Sigmoid colon (tissue), 7 donors: ENCODE data around the gene PRR30. TPM values are rescaled to one million over a fixed set of nuclear protein-coding genes. Genes with fewer than 3 reads are reported as not detected.

Experiments
- DNase-seq: peaks from one replicate; pipeline ENCODE4 v3.0.0-alpha.2; 2019
- H3K27ac ChIP-seq, 4 donors: fragments of 200-600 bp; sonication (generic); one replicate each; pipeline ENCODE4 v1.5.1; 2016 to 2019; ENCODE audit warnings: mild to moderate bottlenecking in 1 of 4
- H3K27me3 ChIP-seq, 3 donors: fragments of 200-600 bp; sonication (generic); one replicate each; pipeline ENCODE4 v1.5.1; 2019; ENCODE audit warnings: mild to moderate bottlenecking in 1 of 3
- H3K36me3 ChIP-seq, 4 donors: fragments of 200-600 bp; sonication (generic); one replicate each; pipeline ENCODE4 v1.5.1; 2016 to 2019
- H3K4me1 ChIP-seq, 4 donors: fragments of 200-600 bp; sonication (generic); one replicate each; pipeline ENCODE4 v1.5.1; 2017 to 2019
- H3K4me3 ChIP-seq, 4 donors: fragments of 200-600 bp; sonication (generic); one replicate each; pipeline ENCODE4 v1.5.1; 2017 to 2019; ENCODE audit warnings: mild to moderate bottlenecking in 2 of 4, moderate library complexity in 1 of 4
- H3K9me3 ChIP-seq, 4 donors: fragments of 200-600 bp in 3 of 4; sonication (generic) in 3 of 4; one replicate each; pipeline versions ENCODE4 v1.5.1 to v1.6.1; 2013 to 2019
- EP300 ChIP-seq, 4 donors: sonication (generic); formaldehyde crosslinking; IDR thresholded peaks; one replicate each; pipeline ENCODE4 v1.6.1; 2017; ENCODE audit warnings: antibody characterized with exemption in 4 of 4
- POLR2A ChIP-seq, 2 donors: fragments of 450-650 bp; IDR thresholded peaks; one replicate each; pipeline ENCODE4 v1.6.1; 2016; ENCODE audit warnings: antibody characterized with exemption in 2 of 2, mild to moderate bottlenecking in 2 of 2, moderate library complexity in 2 of 2
- POLR2AphosphoS5 ChIP-seq, 4 donors: sonication (generic); formaldehyde crosslinking; IDR thresholded peaks; one replicate each; pipeline ENCODE4 v1.6.1; 2017; ENCODE audit warnings: antibody characterized with exemption in 4 of 4
- WGBS, 2 donors: extraction: QIAGEN DNeasy Blood & Tissue Kit; methylation state at CpG; one replicate each; pipeline ENCODE4 v1.1.7; 2013; 5-methylcytosine and 5-hydroxymethylcytosine counted together
- intact Hi-C: fragments of 100-400 bp; cut with DNase I; formaldehyde crosslinking; loops from one replicate; pipeline ENCODE4 v1.15.1; 2023
- polyA plus RNA-seq, 3 donors: library from polyadenylated mRNA; stranded (reverse); fragments of 200-250 nt; gene quantifications; one replicate each; pipeline ENCODE4 v1.2.3, GENCODE V29; 2013
- total RNA-seq, 4 donors: library from RNA; depleted of rRNA; stranded (reverse); fragments of >200 nt; gene quantifications; one replicate each; pipeline ENCODE4 v1.1.0, GENCODE V29; 2016
- TF ChIP-seq, protein P1 (sequence below), 4 experiments: fragments of 450-650 bp in 3 of 4; fragments of 200-600 bp in 1 of 4; IDR thresholded peaks; one replicate each; pipeline ENCODE4 v1.5.1; 2016 to 2019; ENCODE audit warnings: antibody characterized with exemption in 4 of 4, mild to moderate bottlenecking in 3 of 4, moderate library complexity in 2 of 4
- donor health status: healthy with polysubstance abuse.
- donor health status: Bipolar disorder and iron deficiency.
- donor health status: healthy.

Gene PRR30
- total and polyA plus RNA-seq, 7 donors = not detected

DNA sequence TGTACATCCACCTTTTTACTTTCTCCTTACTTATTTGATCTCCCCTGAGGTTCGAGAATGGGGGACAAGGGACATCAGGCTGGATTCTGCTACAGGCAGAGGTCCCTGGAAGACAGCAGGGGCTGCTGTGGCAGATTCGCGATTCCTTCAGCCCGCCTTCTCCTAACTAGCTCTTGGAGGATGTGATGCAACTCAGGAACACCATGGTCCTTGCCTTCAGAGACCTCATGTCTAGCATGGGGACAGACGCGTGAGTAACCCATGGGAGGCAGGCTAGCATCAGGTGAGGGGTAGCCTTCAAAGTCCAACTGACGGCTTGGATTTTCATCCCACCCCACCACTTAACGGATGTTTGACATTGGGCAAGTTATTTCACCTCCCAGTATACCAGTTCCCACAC, 8.7 kb upstream of the PRR30 start:
- 93 to 95% methylated on average over 8 of the region's 8 CpGs for WGBS, 2 donors

DNA sequence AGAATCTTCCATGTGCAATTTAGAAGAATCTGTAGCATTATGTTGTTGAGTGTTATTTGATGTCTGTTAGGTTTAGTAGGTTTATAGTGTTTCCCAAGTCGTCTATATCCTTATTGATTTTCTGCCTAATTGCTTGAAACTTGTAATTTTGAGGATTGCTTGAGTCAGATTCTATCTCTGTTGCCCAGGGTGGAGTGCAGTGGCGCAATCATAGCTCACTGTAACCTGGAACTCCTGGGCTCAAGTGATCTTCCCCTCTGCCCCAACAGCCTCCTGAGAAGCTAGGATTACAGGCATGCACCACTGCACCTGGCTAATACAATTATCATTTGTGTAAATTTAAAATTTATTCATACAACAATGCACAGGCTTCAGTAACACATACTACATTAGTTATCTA, 6.5 kb upstream of the PRR30 start:
- intact Hi-C loops = no loop called here
- DNase-seq = no peak
- Histone ChIP-seq H3K27ac (no peak overlapping the region), H3K4me3 (no peak overlapping the region), H3K9me3 (no peaks in the 10 kb centered on the region), H3K36me3 (no peaks in the 10 kb centered on the region), H3K4me1 (no peaks in the 10 kb centered on the region), H3K27me3 (peaks cover 0 to 6% (median 0%) of the 10 kb centered on the region in 3 donors)
- 61 to 83% methylated on average over 2 of the region's 2 CpGs for whole genome bisulfite sequencing, 2 donors
- TF ChIP-seq EP300 (IDR thresholded peaks at IDR 0.05) = no peak
- TF ChIP-seq POLR2A (IDR thresholded peaks at IDR 0.05) = no peak

More for the DNA sequence above, 8.7 kb upstream of the PRR30 start:
- intact Hi-C loops = no loop called here
- no peak for DNase-seq
- Histone ChIP-seq H3K9me3 (no peaks in the 10 kb centered on the region), H3K36me3 (no peaks in the 10 kb centered on the region), H3K4me1 (no peaks in the 10 kb centered on the region), H3K27ac (no peak overlapping the region), H3K27me3 (peaks cover 0 to 6% (median 0%) of the 10 kb centered on the region in 3 donors), H3K4me3 (no peak overlapping the region)
- no peak for TF ChIP-seq EP300 (IDR thresholded peaks at IDR 0.05)
- no peak for TF ChIP-seq POLR2AphosphoS5 (IDR thresholded peaks at IDR 0.05)
- TF ChIP-seq POLR2A (IDR thresholded peaks at IDR 0.05) = no peak
- TF ChIP-seq, protein P1, sequence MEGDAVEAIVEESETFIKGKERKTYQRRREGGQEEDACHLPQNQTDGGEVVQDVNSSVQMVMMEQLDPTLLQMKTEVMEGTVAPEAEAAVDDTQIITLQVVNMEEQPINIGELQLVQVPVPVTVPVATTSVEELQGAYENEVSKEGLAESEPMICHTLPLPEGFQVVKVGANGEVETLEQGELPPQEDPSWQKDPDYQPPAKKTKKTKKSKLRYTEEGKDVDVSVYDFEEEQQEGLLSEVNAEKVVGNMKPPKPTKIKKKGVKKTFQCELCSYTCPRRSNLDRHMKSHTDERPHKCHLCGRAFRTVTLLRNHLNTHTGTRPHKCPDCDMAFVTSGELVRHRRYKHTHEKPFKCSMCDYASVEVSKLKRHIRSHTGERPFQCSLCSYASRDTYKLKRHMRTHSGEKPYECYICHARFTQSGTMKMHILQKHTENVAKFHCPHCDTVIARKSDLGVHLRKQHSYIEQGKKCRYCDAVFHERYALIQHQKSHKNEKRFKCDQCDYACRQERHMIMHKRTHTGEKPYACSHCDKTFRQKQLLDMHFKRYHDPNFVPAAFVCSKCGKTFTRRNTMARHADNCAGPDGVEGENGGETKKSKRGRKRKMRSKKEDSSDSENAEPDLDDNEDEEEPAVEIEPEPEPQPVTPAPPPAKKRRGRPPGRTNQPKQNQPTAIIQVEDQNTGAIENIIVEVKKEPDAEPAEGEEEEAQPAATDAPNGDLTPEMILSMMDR (IDR thresholded peaks at IDR 0.05) = no peak

GRCh38 chr2:27143285-27143684, 4.1 kb upstream of the PRR30 start:
- DNase-seq = no peak
- WGBS, 2 donors = 70 to 83% methylated on average over 1 of the region's 1 CpG
- TF ChIP-seq POLR2A (IDR thresholded peaks at IDR 0.05) (no peak), POLR2AphosphoS5 (IDR thresholded peaks at IDR 0.05) (no peak), EP300 (IDR thresholded peaks at IDR 0.05) (no peak)
- TF ChIP-seq, protein P1 (IDR thresholded peaks at IDR 0.05) = no peak

DNA sequence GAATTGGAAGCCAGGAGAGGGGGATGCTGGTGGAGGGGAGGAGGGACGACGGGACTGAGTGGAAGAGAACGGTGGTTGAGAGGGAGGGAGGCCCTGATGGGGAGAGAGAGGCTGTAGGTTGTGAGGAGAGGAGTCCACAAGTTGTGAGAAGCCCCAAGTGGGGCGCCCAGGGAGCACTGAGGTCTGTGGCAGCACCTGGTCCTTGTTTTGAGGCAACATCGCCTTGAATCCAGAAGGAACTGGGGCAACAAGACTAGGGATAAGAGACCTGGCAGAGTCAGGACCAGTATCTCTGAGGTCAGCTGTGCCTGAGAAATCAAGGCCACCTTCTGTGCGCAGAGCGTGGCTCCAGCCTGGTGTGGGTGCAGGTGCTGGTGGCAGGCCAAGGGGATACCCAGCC, 1.1 kb downstream of the PRR30 start:
- no peaks in the 10 kb centered on the region for H3K27me3 ChIP-seq
- no peak overlapping the region for H3K27ac ChIP-seq
- DNase-seq = no peak
- peaks cover 0 to 10% (median 9%) of the 10 kb centered on the region in 4 donors for H3K4me1 ChIP-seq
- intact Hi-C loops = no loop called here
- H3K4me3 ChIP-seq = no peak overlapping the region
- H3K36me3 ChIP-seq = no peaks in the 10 kb centered on the region
- TF ChIP-seq EP300 (IDR thresholded peaks at IDR 0.05) = no peak
- TF ChIP-seq, protein P1 (IDR thresholded peaks at IDR 0.05) = no peak
- no peak for TF ChIP-seq POLR2AphosphoS5 (IDR thresholded peaks at IDR 0.05)
- no peak for TF ChIP-seq POLR2A (IDR thresholded peaks at IDR 0.05)
- WGBS, 2 donors = 88 to 89% methylated on average over 7 of the region's 7 CpGs
- H3K9me3 ChIP-seq = no peaks in the 10 kb centered on the region

More at GRCh38 chr2:27143285-27143684, 4.1 kb upstream of the PRR30 start:
- Histone ChIP-seq H3K4me3 (no peak overlapping the region), H3K27ac (no peak overlapping the region), H3K9me3 (no peaks in the 10 kb centered on the region), H3K36me3 (no peaks in the 10 kb centered on the region), H3K27me3 (no peaks in the 10 kb centered on the region), H3K4me1 (no peaks in the 10 kb centered on the region)
- intact Hi-C loops = no loop called here

GRCh38 chr2:27137322-27137935, 1.8 kb downstream of the PRR30 start:
- Histone ChIP-seq H3K27me3 (no peaks in the 10 kb centered on the region), H3K27ac (no peak overlapping the region), H3K4me3 (no peak overlapping the region), H3K9me3 (no peaks in the 10 kb centered on the region), H3K36me3 (peaks cover 0 to 3% (median 3%) of the 10 kb centered on the region in 4 donors), H3K4me1 (peaks cover 0 to 16% (median 15%) of the 10 kb centered on the region in 4 donors)
- TF ChIP-seq, protein P1 (IDR thresholded peaks at IDR 0.05) = no peak
- TF ChIP-seq EP300 (IDR thresholded peaks at IDR 0.05) = no peak
- TF ChIP-seq POLR2AphosphoS5 (IDR thresholded peaks at IDR 0.05) = no peak
- TF ChIP-seq POLR2A (IDR thresholded peaks at IDR 0.05) = no peak
- WGBS, 2 donors = 93 to 96% methylated on average over 21 of the region's 21 CpGs
- intact Hi-C loops = no loop called here
- no peak for DNase-seq
